WERI-Rb-1 (cell line): ENCODE measurements around the gene NCOA1.

ENCODE experiments used
- DNase-seq: peaks from one replicate; pipeline ENCODE4 v3.0.0-alpha.2; 2020
- H3K27ac ChIP-seq: fragments of 250-450 bp; sonication (Bioruptor Pico); 2 replicates; pipeline ENCODE4 v1.5.1; 2020; ENCODE audit warnings: mild to moderate bottlenecking, moderate library complexity
- H3K27me3 ChIP-seq: fragments of 250-450 bp; sonication (Bioruptor Pico); 2 replicates; pipeline ENCODE4 v1.5.1; 2021; ENCODE audit warnings: mild to moderate bottlenecking, low read depth, moderate library complexity; ENCODE audit not compliant: insufficient read depth, severe bottlenecking
- H3K36me3 ChIP-seq: fragments of 250-450 bp; sonication (Bioruptor Pico); 2 replicates; pipeline ENCODE4 v1.5.1; 2020; ENCODE audit warnings: mild to moderate bottlenecking, moderate library complexity
- H3K4me3 ChIP-seq: 2 replicates; pipeline ENCODE4 v1.5.1; 2011; ENCODE audit warnings: low read depth, mild to moderate bottlenecking, control low read depth, low read length
- H3K9me3 ChIP-seq: fragments of 250-450 bp; sonication (Bioruptor Pico); 2 replicates; pipeline ENCODE4 v1.5.1; 2021; ENCODE audit warnings: mild to moderate bottlenecking, moderate library complexity; ENCODE audit not compliant: severe bottlenecking
- CTCF ChIP-seq: IDR thresholded peaks from 2 replicates; pipeline ENCODE4 v1.5.1; 2011; ENCODE audit warnings: low read depth, mild to moderate bottlenecking, control low read depth, inconsistent platforms, low read length

NCOA1 gene

GRCh38 chr2:24511894-24512293 lies 20.8 kb downstream of the NCOA1 start:
- H3K36me3 ChIP-seq, result no peaks in the 10 kb centered on the region
- no peak overlapping the region for H3K4me3 ChIP-seq
- no peak overlapping the region for H3K27ac ChIP-seq
- no peaks in the 10 kb centered on the region for H3K9me3 ChIP-seq
- no peak for TF ChIP-seq CTCF
- no peak for DNase-seq
- no peaks in the 10 kb centered on the region for H3K27me3 ChIP-seq

- H3K27ac ChIP-seq, result no peak overlapping the region
- no peak overlapping the region for H3K4me3 ChIP-seq
- no peak for TF ChIP-seq CTCF
- H3K27me3 ChIP-seq, result no peaks in the 10 kb centered on the region
- DNase-seq, result no peak
- no peaks in the 10 kb centered on the region for H3K36me3 ChIP-seq
- no peaks in the 10 kb centered on the region for H3K9me3 ChIP-seq
Observed at GRCh38 chr2:24512404-24512803, 21.4 kb downstream of the NCOA1 start.

GRCh38 chr2:24512831-24513230 lies 21.8 kb downstream of the NCOA1 start:
- Histone ChIP-seq H3K27me3 (no peaks in the 10 kb centered on the region), H3K36me3 (no peaks in the 10 kb centered on the region), H3K9me3 (no peaks in the 10 kb centered on the region), H3K27ac (no peak overlapping the region), H3K4me3 (no peak overlapping the region)
- DNase-seq, result no peak
- no peak for TF ChIP-seq CTCF

GRCh38 chr2:24513281-24514071 lies 22.4 kb downstream of the NCOA1 start:
- H3K4me3 ChIP-seq, result no peak overlapping the region
- H3K9me3 ChIP-seq, result no peaks in the 10 kb centered on the region
- H3K27ac ChIP-seq, result no peak overlapping the region
- no peaks in the 10 kb centered on the region for H3K27me3 ChIP-seq
- DNase-seq, result no peak
- H3K36me3 ChIP-seq, result no peaks in the 10 kb centered on the region
- TF ChIP-seq CTCF, result no peak

GRCh38 chr2:24514820-24515219 lies 23.8 kb downstream of the NCOA1 start:
- Histone ChIP-seq H3K9me3 (no peaks in the 10 kb centered on the region), H3K36me3 (no peaks in the 10 kb centered on the region), H3K27me3 (no peaks in the 10 kb centered on the region), H3K27ac (no peak overlapping the region), H3K4me3 (no peak overlapping the region)
- DNase-seq, result no peak
- no peak for TF ChIP-seq CTCF

GRCh38 chr2:24515335-24515734 lies 24.3 kb downstream of the NCOA1 start:
- Histone ChIP-seq H3K27ac (no peak overlapping the region), H3K9me3 (no peaks in the 10 kb centered on the region), H3K4me3 (no peak overlapping the region), H3K27me3 (no peaks in the 10 kb centered on the region), H3K36me3 (no peaks in the 10 kb centered on the region)
- TF ChIP-seq CTCF, result no peak
- DNase-seq, result no peak
